ENCODE data around the gene ACSL4. TPM values are rescaled to one million over a fixed set of nuclear protein-coding genes. Genes with fewer than 3 reads are reported as not detected.
"Not testable (repeated sequence)": the region's sequence is repeated elsewhere in the genome, so short reads cannot be mapped to it uniquely, and the experiment has no call there.

Gene ACSL4
- total and polyA plus RNA-seq, 9 of the 15 experiments (the other 6 are each of a cell fraction or from before 2014, with no cell fraction given) = 9.8 to 35.1 (median 25.5) TPM

DNA sequence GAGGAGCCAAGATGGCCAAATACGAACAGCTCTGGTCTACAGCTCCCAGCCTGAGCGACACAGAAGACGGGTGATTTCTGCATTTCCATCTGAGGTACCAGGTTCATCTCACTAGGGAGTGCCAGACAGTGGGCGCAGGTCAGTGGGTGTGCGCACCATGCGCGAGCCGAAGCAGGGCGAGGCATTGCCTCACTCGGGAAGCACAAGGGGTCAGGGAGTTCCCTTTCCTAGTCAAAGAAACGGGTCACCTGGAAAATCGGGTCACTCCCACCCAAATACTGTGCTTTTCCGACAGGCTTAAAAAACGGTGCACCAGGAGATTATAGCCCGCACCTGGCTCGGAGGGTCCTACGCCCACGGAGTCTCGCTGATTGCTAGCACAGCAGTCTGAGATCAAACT lies 88.4 kb downstream of the ACSL4 start:
- not testable (repeated sequence) for H3K36me3 ChIP-seq (ENCODE audit: control insufficient read depth, insufficient read depth, low read length); H3K4me1 ChIP-seq (replicated peaks in 1 of 2; ENCODE audit: control insufficient read depth in 2 of 2, insufficient read depth in 2 of 2, low read length in 2 of 2)

DNA sequence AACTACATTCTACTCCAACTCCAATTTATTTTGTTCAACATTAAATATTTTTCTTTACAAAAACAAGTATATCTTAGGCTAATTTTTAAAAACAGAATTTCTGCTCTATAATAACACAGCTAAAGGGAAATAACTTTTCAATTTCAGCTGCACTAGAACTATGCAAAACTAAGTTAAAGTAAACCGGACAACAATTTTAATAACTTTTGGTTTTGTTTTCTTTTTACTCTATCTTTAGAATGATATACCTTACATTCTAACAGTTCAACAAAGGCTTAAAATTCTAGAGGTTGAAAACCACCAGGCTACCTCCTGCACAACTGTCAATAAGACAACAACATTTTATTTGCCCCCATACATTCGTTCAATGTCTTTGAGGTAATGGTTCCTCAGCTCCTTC lies 89.4 kb downstream of the ACSL4 start:
- ChIA-PET POLR2A (no interaction called here), CTCF (ENCODE audit: low intra/inter-chr PET ratio) (no interaction called here)
- DNase-seq (ENCODE audit: extremely low read depth in 1 of 4, low spot score in 3 of 4) (no peak), FAIRE-seq (no peak), ATAC-seq (no peak)
- H3K4me3 ChIP-seq = no peak overlapping the region
- no peaks in the 10 kb centered on the region for H3K9me1 ChIP-seq (ENCODE audit: control insufficient read depth, insufficient read depth, low read length)
- no peaks in the 10 kb centered on the region for H3K79me2 ChIP-seq (ENCODE audit: control insufficient read depth, insufficient read depth, low read length)
- in situ Hi-C loops (cut with MboI) = no loop called here
- no peaks in the 10 kb centered on the region for H3K27me3 ChIP-seq (ENCODE audit: control insufficient read depth in 2 of 2, insufficient read depth in 2 of 2, low read length in 2 of 2)
- H3K27ac ChIP-seq (ENCODE audit: extremely low read depth, low read depth, low read length) = no peak overlapping the region
- intact Hi-C loops (cut with micrococcal nuclease) = no loop called here
- H3K4me1 ChIP-seq (replicated peaks in 1 of 2; ENCODE audit: control insufficient read depth in 2 of 2, insufficient read depth in 2 of 2, low read length in 2 of 2) = no peaks in the 10 kb centered on the region
- TF ChIP-seq TAF15 (IDR thresholded peaks at IDR 0.05; ENCODE audit: low read depth, low read length) (no peak), ETS2 (tag; IDR thresholded peaks at IDR 0.05; ENCODE audit: borderline replicate concordance, poor library complexity, severe bottlenecking) (no peak), TFAM (CRISPR knock-in tag; conservative IDR thresholded peaks at IDR 0.05) (no peak), JUNB (CRISPR knock-in tag; conservative IDR thresholded peaks at IDR 0.05) (no peak), TRIM28 (IDR thresholded peaks at IDR 0.05) (no peak), SMAD2 (IDR thresholded peaks at IDR 0.05; ENCODE audit: low read depth, low read length) (no peak), NFE2 (IDR thresholded peaks at IDR 0.05; ENCODE audit: low read depth) (no peak)
- no peak overlapping the region for H3K9ac ChIP-seq (ENCODE audit: insufficient read depth in 1 of 2, low read depth in 2 of 2, low read length in 2 of 2)
- no peak overlapping the region for H2AFZ ChIP-seq (ENCODE audit: low read depth, low read length)
- WGBS (ENCODE audit: insufficient coverage, low coverage, missing lambda C conversion rate) = 48% methylated on average over 2 of the region's 2 CpGs
- BruUV-seq (replicated peaks) = no TSS peak
- H4K20me1 ChIP-seq (replicated peaks; ENCODE audit: control insufficient read depth, insufficient read depth, low read length) = no peaks in the 10 kb centered on the region
- H3K36me3 ChIP-seq (ENCODE audit: control insufficient read depth, insufficient read depth, low read length) = peaks cover 6% of the 10 kb centered on the region; the same call in 1 of the 3 replicates
- no peaks in the 10 kb centered on the region for H3K9me3 ChIP-seq (replicated peaks; ENCODE audit: control insufficient read depth, insufficient read depth, low read depth, low read length)
- no peak overlapping the region for H3K4me2 ChIP-seq (ENCODE audit: insufficient read depth, low read length)

More for the DNA sequence above, 88.4 kb downstream of the ACSL4 start:
- H4K20me1 ChIP-seq (replicated peaks; ENCODE audit: control insufficient read depth, insufficient read depth, low read length); H3K9ac ChIP-seq (ENCODE audit: insufficient read depth in 1 of 2, low read depth in 2 of 2, low read length in 2 of 2); CTCF ChIA-PET (ENCODE audit: low intra/inter-chr PET ratio); H3K4me3 ChIP-seq; H2AFZ ChIP-seq (ENCODE audit: low read depth, low read length); FAIRE-seq; H3K27ac ChIP-seq (ENCODE audit: extremely low read depth, low read depth, low read length); BruUV-seq (replicated peaks); H3K79me2 ChIP-seq (ENCODE audit: control insufficient read depth, insufficient read depth, low read length); H3K4me2 ChIP-seq (ENCODE audit: insufficient read depth, low read length); H3K9me3 ChIP-seq (replicated peaks; ENCODE audit: control insufficient read depth, insufficient read depth, low read depth, low read length); intact Hi-C loops (cut with micrococcal nuclease); in situ Hi-C loops (cut with MboI); DNase-seq (ENCODE audit: extremely low read depth in 1 of 4, low spot score in 3 of 4); H3K9me1 ChIP-seq (ENCODE audit: control insufficient read depth, insufficient read depth, low read length); ATAC-seq; H3K27me3 ChIP-seq (ENCODE audit: control insufficient read depth in 2 of 2, insufficient read depth in 2 of 2, low read length in 2 of 2): not testable (repeated sequence)
- WGBS (ENCODE audit: insufficient coverage, low coverage, missing lambda C conversion rate) = 81% methylated on average over 7 of the region's 19 CpGs
- POLR2A ChIA-PET = interaction anchor here (0.6 kb wide), 1 partner anchor 75 kb away, joined by 3 read pairs; no protein-coding TSS in a partner anchor
